Lung (tissue), 12 donors: ENCODE data around the gene RNF150. TPM values are rescaled to one million over a fixed set of nuclear protein-coding genes. Genes with fewer than 3 reads are reported as not detected.

Source experiments
- ATAC-seq: fragments of 200-7000 bp; cut with Tn5 transposase; one replicate; pipeline ENCODE4 v1.9.1; 2020; ENCODE audit warnings: moderate number of reproducible peaks; ENCODE audit not compliant: insufficient read depth, low FRiP score
- DNase-seq, 3 donors: peaks; one replicate each; pipeline ENCODE4 v3.0.0-alpha.2; 2013 to 2017
- H3K27ac ChIP-seq, 2 donors: one replicate each; pipeline ENCODE4 v1.5.1; 2013; ENCODE audit warnings: mild to moderate bottlenecking in 2 of 2, moderate library complexity in 2 of 2, control low read depth in 1 of 2, inconsistent platforms in 1 of 2, low read depth in 1 of 2, low read length in 1 of 2
- H3K27me3 ChIP-seq, 3 donors: one replicate each; pipeline ENCODE4 v1.5.1; 2013; ENCODE audit warnings: low read length in 2 of 3; ENCODE audit not compliant: control insufficient read depth in 3 of 3, insufficient read depth in 3 of 3
- H3K36me3 ChIP-seq, 4 donors: one replicate each; pipeline ENCODE4 v1.5.1; 2013; ENCODE audit warnings: low read length in 4 of 4, mild to moderate bottlenecking in 1 of 4, moderate library complexity in 1 of 4; ENCODE audit not compliant: control insufficient read depth in 4 of 4, insufficient read depth in 4 of 4
- H3K4me1 ChIP-seq, 5 donors: one replicate each; pipeline ENCODE4 v1.5.1; 2013; ENCODE audit warnings: low read length in 5 of 5, mild to moderate bottlenecking in 2 of 5, moderate library complexity in 1 of 5; ENCODE audit not compliant: control insufficient read depth in 5 of 5, insufficient read depth in 5 of 5
- H3K4me3 ChIP-seq: one replicate; pipeline ENCODE4 v1.5.1; 2013; ENCODE audit warnings: mild to moderate bottlenecking, control low read depth, moderate library complexity
- H3K9ac ChIP-seq, 2 donors: one replicate each; pipeline ENCODE4 v1.5.1; 2013; ENCODE audit warnings: low read length in 2 of 2, control low read depth in 1 of 2; ENCODE audit not compliant: insufficient read depth in 1 of 2
- H3K9me3 ChIP-seq, 4 donors: one replicate each; pipeline ENCODE4 v1.5.1; 2013; ENCODE audit warnings: low read length in 3 of 4, mild to moderate bottlenecking in 1 of 4, moderate library complexity in 1 of 4; ENCODE audit not compliant: control insufficient read depth in 4 of 4, insufficient read depth in 3 of 4
- CTCF ChIP-seq: IDR thresholded peaks from 2 replicates; pipeline ENCODE4 v1.5.1; 2012; ENCODE audit warnings: mild to moderate bottlenecking; ENCODE audit errors: control extremely low read depth, extremely low read depth
- WGBS, 2 donors: extraction: QIAGEN DNeasy Blood & Tissue Kit; methylation state at CpG; one replicate each; pipeline ENCODE4 v1.1.7; 2013; 5-methylcytosine and 5-hydroxymethylcytosine counted together
- polyA plus RNA-seq, 2 donors: library from polyadenylated mRNA; stranded (reverse); fragments of 200-250 nt; gene quantifications; one replicate each; pipeline ENCODE4 v1.2.1, GENCODE V29; 2013
- total RNA-seq, 2 donors: library from RNA; depleted of rRNA in 1 of 2; stranded (reverse); fragments of >200 nt in 1 of 2; gene quantifications; one replicate each; pipeline ENCODE4 v1.2.1, GENCODE V29; 2014 to 2021
- donor health status: control.
- donor health status: control.
- donor health status: Bipolar disorder and iron deficiency.
- donor health status: healthy.
- donor health status: DM: yes; HTN: yes; CAD: no.

RNF150 gene
- total and polyA plus RNA-seq, 4 donors: 0.18 to 19.3 (median 2.1) TPM

DNA sequence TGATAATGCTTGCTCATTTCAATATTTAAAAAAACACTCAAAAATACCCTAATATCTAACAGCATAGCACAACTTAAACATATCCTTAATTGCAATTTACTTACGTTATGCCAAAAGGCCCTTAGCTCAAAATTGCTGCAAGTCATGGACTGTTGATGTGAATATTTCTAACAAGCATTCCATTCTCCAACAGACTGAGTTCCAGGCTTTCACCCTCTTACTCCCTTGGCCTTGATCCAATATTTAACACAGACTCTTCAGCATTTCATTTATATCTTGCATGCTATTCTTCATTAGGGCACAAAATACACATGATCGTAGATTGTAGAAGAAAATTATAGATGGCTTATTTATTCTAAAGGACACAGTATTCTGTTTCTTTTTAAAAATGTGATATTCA lies 96.5 kb downstream of the RNF150 start:
- H3K27me3 ChIP-seq: no peaks in the 10 kb centered on the region
- H3K36me3 ChIP-seq: no peaks in the 10 kb centered on the region
- H3K4me1 ChIP-seq: peaks cover 0 to 32% (median 15%) of the 10 kb centered on the region in 5 donors
- ATAC-seq: no peak
- no peak overlapping the region for H3K9ac ChIP-seq
- peaks cover 0 to 5% (median 2%) of the 10 kb centered on the region in 4 donors for H3K9me3 ChIP-seq
- H3K4me3 ChIP-seq: no peak overlapping the region
- H3K27ac ChIP-seq: no peak overlapping the region
- WGBS, 2 donors: 57 to 79% methylated on average over 2 of the region's 2 CpGs
- DNase-seq: peak in 2 of 3 donors; percentile 64 to 74
- no peak for TF ChIP-seq CTCF

GRCh38 chr4:141035920-141036319 lies 97.3 kb downstream of the RNF150 start:
- peaks cover 0 to 5% (median 2%) of the 10 kb centered on the region in 4 donors for H3K9me3 ChIP-seq
- DNase-seq: no peak
- TF ChIP-seq CTCF: no peak
- H3K27ac ChIP-seq: no peak overlapping the region
- no peak overlapping the region for H3K9ac ChIP-seq
- H3K4me3 ChIP-seq: no peak overlapping the region
- H3K36me3 ChIP-seq: no peaks in the 10 kb centered on the region
- H3K4me1 ChIP-seq: peaks cover 0 to 26% (median 11%) of the 10 kb centered on the region in 5 donors
- H3K27me3 ChIP-seq: no peaks in the 10 kb centered on the region
- ATAC-seq: no peak

- H3K27ac ChIP-seq: peak overlapping the region in 1 of 2 donors; percentile 66
- no peaks in the 10 kb centered on the region for H3K9me3 ChIP-seq
- H3K4me3 ChIP-seq: no peak overlapping the region
- WGBS, 2 donors: 59 to 76% methylated on average over 2 of the region's 2 CpGs
- ATAC-seq (no peak), DNase-seq (peak in 2 of 3 donors; percentile 71 to 77)
- H3K27me3 ChIP-seq: no peaks in the 10 kb centered on the region
- no peak for TF ChIP-seq CTCF
- H3K36me3 ChIP-seq: no peaks in the 10 kb centered on the region
- no peak overlapping the region for H3K9ac ChIP-seq
- peaks cover 0 to 14% (median 2%) of the 10 kb centered on the region in 5 donors for H3K4me1 ChIP-seq
Observed at GRCh38 chr4:141028024-141028529, 105.2 kb downstream of the RNF150 start.

DNA sequence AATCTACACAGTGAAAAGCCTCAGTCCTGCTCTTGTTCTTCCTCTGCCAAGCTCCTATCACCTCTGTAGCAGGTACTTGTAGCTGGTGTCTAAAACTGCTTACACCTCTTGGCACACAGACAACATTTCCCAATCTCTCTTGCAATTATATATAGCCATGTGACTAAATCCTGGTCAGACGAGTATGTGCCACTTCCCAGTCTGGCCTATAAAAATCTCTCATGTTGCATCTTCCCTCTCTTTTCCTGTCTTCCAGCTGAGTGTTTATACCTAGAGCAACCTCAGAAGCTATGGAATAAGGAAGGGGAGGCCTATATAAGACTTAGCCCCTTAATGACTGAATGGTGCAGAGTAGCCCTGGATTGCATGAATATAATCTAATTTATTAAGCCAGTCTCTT lies 105.8 kb downstream of the RNF150 start:
- Histone ChIP-seq H3K9ac (no peak overlapping the region), H3K27ac (peak overlapping the region in 1 of 2 donors; percentile 87), H3K4me1 (peaks cover 0 to 19% (median 2%) of the 10 kb centered on the region in 5 donors), H3K9me3 (no peaks in the 10 kb centered on the region), H3K4me3 (no peak overlapping the region), H3K27me3 (no peaks in the 10 kb centered on the region), H3K36me3 (no peaks in the 10 kb centered on the region)
- WGBS, 2 donors: 18 to 32% methylated on average over 1 of the region's 1 CpG
- TF ChIP-seq CTCF: no peak
- DNase-seq (peak in 1 of 3 donors; percentile 61), ATAC-seq (peak; percentile 47)
